HepG2 (cell line): ENCODE measurements around the gene CFL1. TPM values are rescaled to one million over a fixed set of nuclear protein-coding genes. Genes with fewer than 3 reads are reported as not detected.
A peak's percentile ranks its signal among the peaks of the same experiment; 100 is the strongest.

Experiments used
- ETV6 ChIP-seq: sonication (generic); formaldehyde crosslinking; conservative IDR thresholded peaks from 2 replicates; pipeline ENCODE4 v1.4.0; 2020; ENCODE audit warnings: missing genetic modification reagents
- FOSL2 ChIP-seq: sonication (generic); formaldehyde crosslinking; IDR thresholded peaks from 2 replicates; pipeline ENCODE4 v1.4.0; 2020; ENCODE audit warnings: missing genetic modification reagents
- HDAC2 ChIP-seq: sonication (generic); formaldehyde crosslinking; IDR thresholded peaks from 2 replicates; pipeline ENCODE4 v1.4.0; 2020; ENCODE audit warnings: missing genetic modification reagents
- HNRNPL ChIP-seq: fragments of 200-400 bp; formaldehyde crosslinking; IDR thresholded peaks from 2 replicates; pipeline ENCODE4 v1.6.1; 2017; ENCODE audit warnings: mild to moderate bottlenecking, low read depth, low read length
- ISL2 ChIP-seq: sonication (generic); formaldehyde crosslinking; IDR thresholded peaks from 2 replicates; pipeline ENCODE4 v1.5.0; 2020; ENCODE audit warnings: missing genetic modification reagents
- KAT8 ChIP-seq: IDR thresholded peaks from 2 replicates; pipeline ENCODE4 v1.6.1; 2016; ENCODE audit warnings: missing genetic modification reagents, missing compliant biosample characterization
- KLF16 ChIP-seq, 2 experiments: sonication (generic) in 1 of 2; formaldehyde crosslinking in 1 of 2; IDR thresholded peaks; 2 replicates each; pipeline versions ENCODE4 v1.6.1 to v1.8.0; 2016 to 2023; ENCODE audit warnings: missing genetic modification reagents in 2 of 2, missing compliant biosample characterization in 1 of 2
- MTA3 ChIP-seq: sonication (generic); formaldehyde crosslinking; IDR thresholded peaks from 2 replicates; pipeline ENCODE4 v1.4.0; 2020; ENCODE audit warnings: missing genetic modification reagents
- PBX2 ChIP-seq: IDR thresholded peaks from 2 replicates; pipeline ENCODE4 v1.6.1; 2016; ENCODE audit warnings: control low read depth
- RBM39 ChIP-seq: fragments of 200-400 bp; formaldehyde crosslinking; IDR thresholded peaks from one replicate; pipeline ENCODE4 v1.6.1; 2018; ENCODE audit warnings: antibody characterized with exemption, mild to moderate bottlenecking, low read depth, low read length; ENCODE audit not compliant: poor library complexity, severe bottlenecking
- RFXAP ChIP-seq: sonication (generic); formaldehyde crosslinking; IDR thresholded peaks from 2 replicates; pipeline ENCODE4 v1.4.0; 2020; ENCODE audit warnings: missing genetic modification reagents, borderline replicate concordance
- RXRB ChIP-seq: IDR thresholded peaks from 2 replicates; pipeline ENCODE4 v1.6.1; 2016; ENCODE audit warnings: borderline replicate concordance, missing genetic modification reagents, missing compliant biosample characterization
- SOX5 ChIP-seq: IDR thresholded peaks from 2 replicates; pipeline ENCODE4 v1.6.1; 2016; ENCODE audit warnings: borderline replicate concordance
- SP4 ChIP-seq: sonication (generic); formaldehyde crosslinking; IDR thresholded peaks from 2 replicates; pipeline ENCODE4 v1.8.1; 2023; ENCODE audit warnings: mild to moderate bottlenecking, missing genetic modification reagents
- ZNF18 ChIP-seq: sonication (generic); formaldehyde crosslinking; IDR thresholded peaks from 2 replicates; pipeline ENCODE4 v1.8.0; 2022; ENCODE audit warnings: mild to moderate bottlenecking, missing genetic modification reagents; ENCODE audit not compliant: insufficient replicate concordance
- ZNF205 ChIP-seq: IDR thresholded peaks from 2 replicates; pipeline ENCODE4 v1.6.1; 2018; ENCODE audit warnings: missing biosample characterization, missing genetic modification reagents
- ZNF24 ChIP-seq: fragments of 450-650 bp; IDR thresholded peaks from 2 replicates; pipeline ENCODE4 v1.6.1; 2017; ENCODE audit warnings: antibody characterized with exemption, mild to moderate bottlenecking
- ZNF263 ChIP-seq: sonication (generic); formaldehyde crosslinking; IDR thresholded peaks from 2 replicates; pipeline ENCODE4 v1.4.0; 2020; ENCODE audit warnings: missing genetic modification reagents
- ZNF329 ChIP-seq: sonication (generic); formaldehyde crosslinking; IDR thresholded peaks from 2 replicates; pipeline ENCODE4 v1.9.0; 2021; ENCODE audit warnings: low read depth, mild to moderate bottlenecking, missing genetic modification reagents
- ZNF441 ChIP-seq: sonication (generic); formaldehyde crosslinking; IDR thresholded peaks from 2 replicates; pipeline ENCODE4 v1.7.0; 2021; ENCODE audit warnings: missing genetic modification reagents, borderline replicate concordance
- ZNF501 ChIP-seq: sonication (generic); formaldehyde crosslinking; IDR thresholded peaks from 2 replicates; pipeline ENCODE4 v1.5.1; 2020; ENCODE audit warnings: mild to moderate bottlenecking, moderate library complexity, missing genetic modification reagents
- ZNF513 ChIP-seq: sonication (generic); formaldehyde crosslinking; conservative IDR thresholded peaks from 2 replicates; pipeline ENCODE4 v1.5.0; 2020; ENCODE audit warnings: missing genetic modification reagents
- ZNF788 ChIP-seq: sonication (generic); formaldehyde crosslinking; IDR thresholded peaks from 2 replicates; pipeline ENCODE4 v1.5.0; 2020; ENCODE audit warnings: mild to moderate bottlenecking, missing genetic modification reagents, borderline replicate concordance
- polyA plus RNA-seq, 8 experiments: library from polyadenylated mRNA; depleted of rRNA in 3 of 8; stranded (reverse) in 7 of 8; unstranded in 1 of 8; fragments of >200 nt; fragmentation: Illumina TruSeq in 4 of 8; extraction: Trizol in 4 of 8; gene quantifications; 2 replicates each; pipeline versions ENCODE4 v1.2.1 to v1.2.3, GENCODE V29; 2011 to 2016; ENCODE audit warnings: low read depth in 4 of 8, missing spikeins in 1 of 8, mixed read lengths in 1 of 8; ENCODE audit not compliant: insufficient read depth in 1 of 8
- total RNA-seq, 5 experiments: library from RNA; depleted of rRNA; stranded (reverse); fragments of >200 nt; fragmentation: Illumina TruSeq; extraction: Trizol; gene quantifications; 2 replicates each; pipeline ENCODE4 v1.2.3, GENCODE V29; 2016; ENCODE audit warnings: low read depth in 1 of 5
- TF ChIP-seq, protein P1 (sequence below): sonication (generic); formaldehyde crosslinking; IDR thresholded peaks from 2 replicates; pipeline ENCODE4 v1.4.0; 2020; ENCODE audit warnings: missing genetic modification reagents, mild to moderate bottlenecking, borderline replicate concordance

CFL1 gene
- total and polyA plus RNA-seq, 2 of the 13 experiments (the other 11 are each of a cell fraction or from before 2014, with no cell fraction given): 379 to 383 TPM

- TF ChIP-seq ZNF788 (CRISPR knock-in tag): peak; percentile 68; the same call in 1 of the 2 replicates
- TF ChIP-seq HNRNPL: peak; percentile 99
- TF ChIP-seq ZNF205 (CRISPR knock-in tag): peak; percentile 69; the same call in 1 of the 2 replicates
- TF ChIP-seq RFXAP (CRISPR knock-in tag): peak; percentile 41; the same call in 1 of the 2 replicates
- TF ChIP-seq ZNF513 (CRISPR knock-in tag): no peak
- TF ChIP-seq SP4 (CRISPR knock-in tag): 0 out of 2 replicates have a peak, but pooled peaks have one; percentile 23
- 0 out of 2 replicates have a peak, but pooled peaks have one; percentile 76 for TF ChIP-seq ZNF263 (CRISPR knock-in tag)
- TF ChIP-seq RXRB (CRISPR knock-in tag): peak; percentile 45; the same call in 1 of the 2 replicates
- peak; percentile 68; the same call in 1 of the 2 replicates for TF ChIP-seq ZNF501 (CRISPR knock-in tag)
- TF ChIP-seq RBM39: peak; percentile 37
- TF ChIP-seq SOX5 (CRISPR knock-in tag): 0 out of 2 replicates have a peak, but pooled peaks have one; percentile 12
- TF ChIP-seq MTA3 (CRISPR knock-in tag): no peak
- TF ChIP-seq FOSL2 (CRISPR knock-in tag): peak; percentile 56; the same call in 1 of the 2 replicates
- peak in 1 of 2 experiments; percentile 63; a peak in 1 of 4 replicates for TF ChIP-seq KLF16 (CRISPR knock-in tag; IDR thresholded peaks at IDR 0.05)
- TF ChIP-seq, protein P1, sequence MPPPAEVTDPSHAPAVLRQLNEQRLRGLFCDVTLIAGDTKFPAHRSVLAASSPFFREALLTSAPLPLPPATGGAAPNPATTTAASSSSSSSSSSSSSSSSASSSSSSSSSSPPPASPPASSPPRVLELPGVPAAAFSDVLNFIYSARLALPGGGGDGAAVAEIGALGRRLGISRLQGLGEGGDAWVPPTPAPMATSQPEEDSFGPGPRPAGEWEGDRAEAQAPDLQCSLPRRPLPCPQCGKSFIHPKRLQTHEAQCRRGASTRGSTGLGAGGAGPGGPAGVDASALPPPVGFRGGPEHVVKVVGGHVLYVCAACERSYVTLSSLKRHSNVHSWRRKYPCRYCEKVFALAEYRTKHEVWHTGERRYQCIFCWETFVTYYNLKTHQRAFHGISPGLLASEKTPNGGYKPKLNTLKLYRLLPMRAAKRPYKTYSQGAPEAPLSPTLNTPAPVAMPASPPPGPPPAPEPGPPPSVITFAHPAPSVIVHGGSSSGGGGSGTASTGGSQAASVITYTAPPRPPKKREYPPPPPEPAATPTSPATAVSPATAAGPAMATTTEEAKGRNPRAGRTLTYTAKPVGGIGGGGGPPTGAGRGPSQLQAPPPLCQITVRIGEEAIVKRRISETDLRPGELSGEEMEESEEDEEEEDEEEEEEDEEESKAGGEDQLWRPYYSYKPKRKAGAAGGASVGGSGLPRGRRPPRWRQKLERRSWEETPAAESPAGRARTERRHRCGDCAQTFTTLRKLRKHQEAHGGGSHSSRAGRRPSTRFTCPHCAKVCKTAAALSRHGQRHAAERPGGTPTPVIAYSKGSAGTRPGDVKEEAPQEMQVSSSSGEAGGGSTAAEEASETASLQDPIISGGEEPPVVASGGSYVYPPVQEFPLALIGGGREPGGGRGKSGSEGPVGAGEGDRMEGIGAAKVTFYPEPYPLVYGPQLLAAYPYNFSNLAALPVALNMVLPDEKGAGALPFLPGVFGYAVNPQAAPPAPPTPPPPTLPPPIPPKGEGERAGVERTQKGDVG (CRISPR knock-in tag): no peak
- no peak for TF ChIP-seq ZNF24
- TF ChIP-seq ISL2 (CRISPR knock-in tag): peak; percentile 16; the same call in 1 of the 2 replicates
- TF ChIP-seq ETV6 (CRISPR knock-in tag): no peak
- no peak for TF ChIP-seq PBX2 (CRISPR knock-in tag)
- 0 out of 2 replicates have a peak, but pooled peaks have one; percentile 32 for TF ChIP-seq ZNF441 (CRISPR knock-in tag)
- no peak for TF ChIP-seq ZNF18 (CRISPR knock-in tag)
- TF ChIP-seq KAT8 (CRISPR knock-in tag): peak; percentile 51; the same call in 1 of the 2 replicates
- no peak for TF ChIP-seq ZNF329 (CRISPR knock-in tag)
- 0 out of 2 replicates have a peak, but pooled peaks have one; percentile 28 for TF ChIP-seq HDAC2 (CRISPR knock-in tag)
Measured at GRCh38 chr11:65884716-65885092, 26.7 kb upstream of the CFL1 start (continued).
